Stimulated activated naive CD8-positive, alpha-beta T cell treated with anti-CD3 and anti-CD28 coated beads, Interleukin-15, Interleukin-2, amounts not matched to agents 100 U/mL and 50 U/mL, for 24 hours (primary cell): ENCODE measurements around the gene PCSK1.
A peak's percentile ranks its signal among the peaks of the same experiment; 100 is the strongest.

Experiments used
- ATAC-seq: fragments of 150-1000 bp; cut with Tn5 transposase; one replicate; pipeline ENCODE4 v1.10.0; 2021
- DNase-seq: peaks from one replicate; pipeline ENCODE4 v3.0.0; 2021

Gene PCSK1

GRCh38 chr5:96433066-96433447 is at the start of gene PCSK1:
PCSK1 (minus strand) TSS chr5:96433248; CDS start chr5:96433042, 206 bp downstream.
- ATAC-seq = no peak
- DNase-seq = no peak

- ATAC-seq (no peak), DNase-seq (no peak)
Measured at GRCh38 chr5:96481867-96482266, 48.8 kb upstream of the PCSK1 start.

DNA sequence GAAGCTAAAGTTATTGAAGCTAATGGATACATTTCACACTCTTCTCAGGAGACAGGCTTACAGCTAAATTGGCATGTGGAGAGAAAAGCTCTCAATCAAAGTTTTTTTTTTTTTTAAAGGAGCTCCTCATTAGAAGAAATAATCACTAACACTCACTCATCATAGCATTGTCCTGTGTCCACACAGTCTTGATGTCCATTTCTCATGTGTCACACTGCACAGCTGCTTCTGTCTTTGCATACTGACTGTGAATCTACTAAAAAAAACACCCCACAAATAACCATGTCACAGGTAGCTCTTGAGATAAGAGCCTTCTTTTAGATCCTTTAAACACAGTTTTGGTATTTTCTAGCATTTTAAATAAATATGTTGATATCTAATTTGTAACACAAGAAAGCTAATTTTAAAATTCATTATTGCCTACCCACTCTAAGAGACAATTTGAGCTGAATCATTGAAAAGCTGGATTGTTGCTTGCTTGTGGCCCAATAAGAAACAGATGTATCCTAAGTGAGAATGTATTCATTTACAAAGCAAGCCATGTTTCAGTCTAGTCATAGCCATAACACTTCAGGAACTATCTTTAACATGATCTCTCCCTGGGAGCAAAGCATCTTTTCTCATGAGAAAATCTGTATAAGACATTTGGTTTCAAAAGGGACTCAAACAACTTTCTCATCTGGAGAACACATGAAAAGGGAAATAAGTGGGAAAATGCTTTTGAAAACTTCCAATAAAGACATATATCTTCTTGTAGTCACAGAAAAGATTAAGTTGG is 48.1 kb upstream of the PCSK1 start:
- ATAC-seq = no peak

DNA sequence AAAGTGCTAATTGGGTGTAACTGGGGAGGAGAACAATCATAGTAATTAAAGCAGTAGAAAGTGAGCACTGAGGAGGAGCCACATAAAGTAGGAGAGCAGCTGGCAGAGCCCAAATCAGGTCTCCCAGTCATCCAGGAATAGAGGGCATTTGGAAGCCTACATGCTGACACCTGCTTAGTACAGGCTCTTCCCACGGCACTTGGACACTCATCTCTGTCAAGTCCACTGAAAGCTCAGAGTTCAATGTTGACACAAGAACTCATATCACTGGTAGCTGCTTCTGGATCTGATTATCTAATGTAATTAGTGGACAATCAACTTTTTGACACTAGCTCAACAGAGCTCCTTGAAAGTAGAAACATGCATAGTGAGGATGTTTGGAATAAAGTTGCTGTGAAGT is 45.9 kb upstream of the PCSK1 start:
- no peak for ATAC-seq
- no peak for DNase-seq

More for the DNA sequence above, 48.1 kb upstream of the PCSK1 start:
- DNase-seq = no peak

DNA sequence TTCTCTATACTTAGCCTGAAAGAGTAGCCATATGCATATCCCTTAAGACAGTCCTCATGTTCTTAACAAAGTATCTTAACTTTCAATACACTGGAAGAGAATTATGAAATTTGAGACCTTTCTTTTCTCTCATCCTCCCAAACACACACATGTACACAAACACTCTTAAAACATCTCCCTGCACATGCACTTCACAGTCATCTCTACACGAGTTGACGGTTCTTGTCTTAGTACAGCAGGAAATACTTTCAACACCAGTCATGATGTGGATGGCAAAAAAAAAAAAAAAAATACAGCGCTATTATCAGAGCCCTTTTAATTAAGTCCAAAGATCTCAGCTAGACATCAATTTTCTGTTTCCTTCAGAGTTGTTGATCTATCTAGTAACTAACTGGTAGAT is 43.6 kb upstream of the PCSK1 start:
- ATAC-seq (no peak), DNase-seq (no peak)

GRCh38 chr5:96474073-96474472 is 41.0 kb upstream of the PCSK1 start:
- ATAC-seq (no peak), DNase-seq (no peak)

DNA sequence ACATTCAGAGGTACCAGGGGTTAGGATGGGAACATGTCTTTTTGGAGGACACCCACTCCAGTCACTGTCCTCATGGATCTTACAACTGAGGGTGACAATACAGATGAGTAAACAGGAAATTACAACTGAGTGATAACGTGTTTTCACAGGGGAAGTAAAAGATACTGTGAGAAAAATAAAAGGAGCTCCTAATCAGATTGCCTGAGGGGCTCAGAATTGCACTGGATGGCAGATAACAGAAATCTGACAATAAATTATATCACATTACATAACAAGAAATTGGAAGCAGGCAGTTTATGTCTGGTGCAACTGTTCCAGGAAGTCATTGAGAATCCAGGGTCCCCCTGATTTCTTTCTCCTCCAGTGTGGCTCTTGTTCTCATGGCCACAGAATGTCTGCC is 40.1 kb upstream of the PCSK1 start:
- DNase-seq (no peak), ATAC-seq (no peak)

GRCh38 chr5:96470785-96471184 is 37.7 kb upstream of the PCSK1 start:
- DNase-seq (no peak), ATAC-seq (no peak)

- ATAC-seq (no peak), DNase-seq (no peak)
Measured at GRCh38 chr5:96468956-96469355, 35.9 kb upstream of the PCSK1 start.

DNA sequence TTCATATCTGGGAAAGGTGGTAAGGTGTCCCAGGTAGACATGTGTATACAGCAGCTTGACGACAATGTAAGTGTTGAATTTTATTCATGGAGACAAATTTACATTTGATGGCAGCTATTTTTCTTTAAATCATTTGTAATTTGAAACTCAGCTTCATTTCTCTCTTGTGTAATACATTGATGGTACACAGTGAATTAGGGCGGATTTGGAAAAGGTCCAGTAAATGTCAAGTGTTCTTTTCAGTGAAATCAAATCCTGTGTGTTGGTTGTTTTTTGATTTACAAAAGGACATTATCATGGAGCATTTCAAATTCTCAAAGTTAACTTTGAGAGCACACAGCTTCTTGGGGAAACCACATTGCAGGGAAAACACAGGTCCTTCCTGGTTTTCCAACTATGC is 30.0 kb upstream of the PCSK1 start:
- no peak for DNase-seq
- ATAC-seq = no peak

GRCh38 chr5:96459313-96460121 is 26.5 kb upstream of the PCSK1 start:
- ATAC-seq = no peak

GRCh38 chr5:96458176-96458575 is 25.1 kb upstream of the PCSK1 start:
- ATAC-seq (no peak), DNase-seq (no peak)

More at GRCh38 chr5:96459313-96460121, 26.5 kb upstream of the PCSK1 start:
- DNase-seq = no peak

DNA sequence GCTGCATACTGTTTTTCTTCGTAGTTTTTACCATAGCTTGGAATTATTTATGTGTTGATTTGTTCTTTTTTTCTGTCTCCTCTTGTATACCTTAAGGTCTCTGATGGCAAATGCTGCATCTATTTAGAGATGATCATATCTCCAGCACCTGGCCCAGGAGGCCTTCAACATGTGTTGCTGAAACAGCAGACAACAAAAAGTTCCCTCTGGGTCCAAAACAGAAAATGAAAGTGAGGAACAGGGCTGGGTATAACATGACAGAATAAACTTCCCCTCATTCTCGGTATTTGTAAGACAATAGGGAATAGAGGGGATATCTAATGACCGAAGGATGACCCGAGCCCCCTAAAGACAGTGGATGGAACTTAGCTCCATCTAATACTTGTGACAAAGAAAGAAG is 22.7 kb upstream of the PCSK1 start:
- no peak for DNase-seq

GRCh38 chr5:96453394-96453793 is 20.3 kb upstream of the PCSK1 start:
- no peak for DNase-seq
- no peak for ATAC-seq

More for the DNA sequence above, 22.7 kb upstream of the PCSK1 start:
- no peak for ATAC-seq

DNA sequence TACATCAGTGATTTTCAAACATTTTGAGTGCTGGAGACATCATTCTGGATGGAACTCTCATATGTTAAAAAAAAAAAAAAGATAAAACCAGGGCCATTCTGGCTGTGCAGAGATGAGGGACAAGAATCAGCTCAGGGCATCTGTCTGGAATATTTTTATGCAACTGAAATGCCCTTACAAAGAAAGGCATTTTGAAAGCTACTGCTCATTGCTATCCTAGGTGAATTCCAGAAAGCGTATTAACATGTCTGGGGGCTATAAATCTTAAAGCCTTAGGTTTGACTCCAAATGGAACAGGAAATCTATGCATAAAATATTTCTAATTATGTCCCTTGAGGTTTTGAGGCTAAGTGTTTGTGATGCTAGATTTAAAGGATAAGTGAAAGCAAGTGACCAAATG is 14.9 kb upstream of the PCSK1 start:
- DNase-seq = no peak
- ATAC-seq = no peak

GRCh38 chr5:96440185-96440538 is 7.1 kb upstream of the PCSK1 start:
- no peak for ATAC-seq

GRCh38 chr5:96439477-96440184 is 6.6 kb upstream of the PCSK1 start:
- ATAC-seq = peak; percentile 40
- no peak for DNase-seq

More at GRCh38 chr5:96440185-96440538, 7.1 kb upstream of the PCSK1 start:
- DNase-seq = no peak

DNA sequence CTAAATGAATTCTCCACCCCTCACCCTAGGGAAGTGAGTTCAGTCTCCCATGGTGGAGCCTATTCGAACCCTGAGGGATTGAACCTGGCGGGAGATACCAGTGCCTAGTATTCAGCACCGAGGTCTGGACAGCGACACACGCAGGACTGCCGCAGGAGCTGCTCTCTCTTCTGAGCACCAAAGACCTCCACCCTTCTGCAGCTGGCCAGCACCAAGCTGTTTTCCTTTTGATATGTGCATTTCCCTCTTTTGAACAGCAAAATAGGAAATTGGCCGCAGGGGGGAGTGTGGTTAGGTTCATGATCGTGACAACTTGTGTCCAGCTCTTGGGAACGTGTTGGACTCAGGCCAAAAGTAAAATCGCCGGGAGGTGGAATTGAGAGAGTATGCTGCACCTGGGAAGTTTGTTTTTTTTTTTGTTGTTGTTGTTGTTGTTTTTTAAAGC is 1.2 kb upstream of the PCSK1 start:
- ATAC-seq = peak; percentile 68
- DNase-seq = peak; percentile 69

DNA sequence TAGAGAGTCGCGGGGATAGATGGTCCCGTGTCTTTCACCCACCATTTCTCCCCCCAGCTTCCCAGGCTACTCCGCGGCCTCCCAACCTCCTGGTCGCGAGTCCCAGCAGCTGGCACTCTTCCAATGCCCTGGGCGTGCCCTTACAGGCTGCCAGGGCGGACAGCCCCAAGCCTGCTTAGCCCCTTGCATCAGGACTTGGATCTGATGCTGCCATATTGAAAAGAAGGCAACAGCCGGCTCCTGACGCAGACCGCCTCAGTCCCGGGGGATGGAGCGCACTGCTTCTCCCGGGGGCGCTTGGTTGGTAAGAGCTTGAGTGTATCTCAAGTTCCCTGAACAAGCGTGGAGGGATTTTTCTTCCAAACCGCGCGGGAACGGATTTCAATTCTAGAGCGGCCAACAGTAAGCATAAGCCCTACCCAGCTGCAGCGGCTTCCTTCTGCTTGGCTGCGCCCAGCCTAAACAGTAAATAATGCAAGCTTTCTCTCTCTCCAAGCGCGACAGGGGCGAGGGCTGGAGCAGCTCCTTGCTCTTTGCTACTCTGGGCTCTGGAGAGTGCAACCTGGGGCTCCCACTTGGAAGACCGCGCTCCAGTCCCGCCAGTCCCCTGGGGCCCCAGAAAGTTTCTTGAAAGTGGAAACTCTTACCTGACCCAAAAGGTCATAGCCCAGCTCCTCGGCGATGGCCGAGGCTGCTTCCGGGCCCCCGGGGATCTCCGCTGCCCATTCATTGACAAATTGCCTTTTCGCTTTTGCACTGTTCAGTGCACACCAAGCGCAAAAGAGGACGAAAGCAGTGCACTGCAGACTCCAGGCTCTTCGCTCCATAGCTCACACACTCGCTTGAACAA is 607 bp downstream of the PCSK1 start:
- ATAC-seq = peak; percentile 32

DNA sequence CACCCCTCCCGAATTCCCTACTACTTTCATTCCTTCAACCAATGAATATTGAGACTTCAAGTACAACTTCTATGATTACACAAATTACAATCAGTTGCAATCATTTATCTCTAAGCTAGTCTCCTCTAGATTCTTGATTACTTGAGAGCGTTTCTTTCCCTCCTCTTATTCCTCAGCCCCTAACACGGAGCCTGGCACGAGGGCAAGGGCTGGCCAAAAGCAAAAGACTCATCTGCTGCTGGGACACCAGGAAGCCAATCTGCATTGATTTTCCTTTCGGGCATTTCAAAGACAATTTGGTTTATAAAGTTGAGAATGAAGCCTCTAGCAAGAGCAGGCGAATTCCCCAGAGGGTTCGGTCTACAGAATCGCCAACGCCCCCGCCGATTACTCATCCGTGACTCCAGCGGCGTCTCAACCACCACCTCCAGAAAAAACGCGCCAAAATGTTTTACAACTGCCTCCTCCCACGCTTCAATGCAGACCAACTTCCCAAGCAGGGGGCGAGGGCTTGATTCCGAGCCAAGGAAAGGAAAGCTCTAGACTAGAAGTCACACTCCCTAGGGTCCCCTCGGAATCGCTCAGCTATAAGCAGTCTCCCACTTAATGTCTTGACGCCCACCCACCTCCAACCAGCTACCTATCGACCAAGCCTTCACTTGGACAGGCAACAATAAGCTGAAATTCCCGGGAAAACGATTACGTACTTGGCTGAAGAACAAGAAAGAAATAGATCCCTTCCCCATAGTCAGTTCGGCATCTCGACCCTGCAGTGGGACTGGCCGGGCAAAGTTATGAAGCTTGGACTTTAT is 1.5 kb downstream of the PCSK1 start:
- DNase-seq (peak; percentile 44), ATAC-seq (no peak)

More for the DNA sequence above, 607 bp downstream of the PCSK1 start:
- no peak for DNase-seq

- DNase-seq (no peak), ATAC-seq (no peak)
Measured at GRCh38 chr5:96427824-96428223, 5.2 kb downstream of the PCSK1 start.
